Thoracic aorta endothelial cell (primary cell): Measurements from ENCODE around the gene COL2A1. TPM values are rescaled to one million over a fixed set of nuclear protein-coding genes. Genes with fewer than 3 reads are reported as not detected.

ENCODE experiments used
- total RNA-seq: library from RNA; depleted of rRNA; stranded (reverse); fragments of >200 nt; gene quantifications from 2 replicates; pipeline ENCODE4 v1.2.3, GENCODE V29; 2012

Gene COL2A1
- total RNA-seq, result not detected in 2 replicates

DNA sequence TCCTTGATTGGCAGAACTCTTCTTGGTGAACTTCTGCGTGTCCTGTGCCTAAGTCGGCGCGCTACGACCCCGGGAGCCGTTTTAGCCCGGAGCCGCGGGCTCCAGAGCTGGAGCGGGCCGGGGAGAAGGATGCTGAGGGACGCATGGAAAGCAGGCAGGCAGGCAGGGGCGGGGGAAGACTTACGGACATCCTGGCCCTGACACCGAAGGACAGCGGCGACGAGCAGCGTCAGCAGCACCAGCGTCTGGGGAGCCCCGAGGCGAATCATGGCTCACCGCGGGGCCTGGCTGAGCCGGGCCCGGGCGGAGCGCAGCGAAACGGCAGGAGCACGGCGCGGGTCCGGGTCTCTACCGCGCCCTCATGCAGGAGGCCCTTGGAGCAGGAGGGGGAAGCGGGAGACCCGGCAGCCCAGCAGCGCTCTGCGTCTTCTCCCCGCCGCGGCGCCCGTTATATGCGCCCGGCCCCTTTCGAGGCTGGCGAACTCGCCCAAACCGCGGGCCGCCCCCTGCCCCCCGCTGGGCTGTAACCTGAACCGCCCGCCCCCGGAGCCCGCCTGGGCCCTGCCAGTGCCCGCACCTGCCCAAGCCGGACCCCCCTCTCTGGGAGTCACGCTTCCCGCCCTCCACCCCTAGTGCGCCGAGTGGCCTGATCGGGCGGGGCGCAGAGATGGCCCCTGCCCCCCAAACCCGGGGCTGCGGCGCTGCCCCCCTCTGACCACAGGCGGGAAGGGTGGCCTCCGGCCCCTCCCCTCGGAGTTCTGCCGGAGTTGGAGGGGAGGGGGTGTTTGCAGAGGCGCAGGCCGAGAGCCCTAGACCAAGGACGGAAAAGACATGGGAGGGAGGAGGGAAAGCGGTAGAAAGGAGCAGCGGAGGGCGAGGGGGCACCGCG lies at the start of gene COL2A1:
Gene COL2A1 (minus strand): TSS at position 424 of the 889 bp plus-strand sequence. CDS start 155 bp downstream, at position 269.

DNA sequence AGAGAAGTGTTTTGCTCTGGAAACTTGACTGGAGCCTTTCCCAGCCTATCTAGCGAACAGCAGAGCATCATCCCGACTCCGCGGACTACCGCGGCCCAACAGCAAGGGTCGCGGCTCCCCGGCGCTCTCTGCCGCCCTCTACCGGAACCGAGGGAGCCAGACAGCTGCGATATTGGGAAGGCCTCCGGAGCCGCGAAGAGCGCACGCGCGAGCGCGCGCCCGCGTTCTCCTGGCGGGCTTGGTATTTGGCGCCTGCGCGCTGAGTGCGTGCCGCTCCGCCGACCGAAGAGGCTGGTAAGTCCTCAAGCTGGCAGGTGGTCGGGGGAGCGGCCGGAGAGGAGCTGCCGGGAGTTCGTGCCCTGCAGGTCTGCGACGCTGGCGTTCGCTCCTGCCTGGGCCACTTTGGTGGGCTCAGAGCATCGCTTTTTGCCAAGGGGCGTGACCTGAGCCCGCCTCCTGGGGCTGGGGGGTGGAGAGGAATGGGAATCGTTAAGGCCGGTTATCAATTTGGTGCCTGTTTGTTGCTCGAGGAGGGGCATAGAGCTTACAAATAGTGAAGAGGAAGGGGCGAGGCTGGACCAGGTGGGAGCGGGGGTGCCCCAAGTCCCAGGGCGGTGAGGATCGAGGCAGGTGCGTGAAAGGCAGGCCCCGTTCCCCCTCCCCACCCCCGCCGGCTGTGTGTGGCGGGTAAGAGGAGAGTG lies 40.8 kb downstream of the COL2A1 start, which contains the start of gene TMEM106C:
Gene TMEM106C (plus strand): TSS at position 257 of the 701 bp plus-strand sequence. CDS start 641 bp downstream, outside the sequence.

Other genes with a start within 250 kb of the COL2A1 start
- 24.3 and 43.9 TPM in 2 replicates for gene RAPGEF3, start 245.6 kb downstream of the COL2A1 start, total RNA-seq
- 13.0 and 17.5 TPM in 2 replicates for gene SLC48A1, start 231.2 kb downstream of the COL2A1 start, total RNA-seq
- 85.6 and 92.7 TPM in 2 replicates for gene HDAC7, start 184.6 kb downstream of the COL2A1 start, total RNA-seq
- 0.80 and 1.1 TPM in 2 replicates for gene VDR, start 99.5 kb downstream of the COL2A1 start, total RNA-seq
- 62.0 and 104 TPM in 2 replicates for gene TMEM106C, start 40.9 kb downstream of the COL2A1 start, total RNA-seq
- 36.9 and 37.1 TPM in 2 replicates for gene SENP1, start 101.6 kb upstream of the COL2A1 start, total RNA-seq
- 70.7 and 73.5 TPM in 2 replicates for gene PFKM, start 114.9 kb upstream of the COL2A1 start, total RNA-seq
- gene ASB8, start 153.0 kb upstream of the COL2A1 start, total RNA-seq, result 25.1 and 25.4 TPM in 2 replicates
- gene CCDC184, start 179.2 kb upstream of the COL2A1 start, total RNA-seq, result 0.13 and 0.36 TPM in 2 replicates
- not detected in 2 replicates for gene OR10AD1, start 198.8 kb upstream of the COL2A1 start, total RNA-seq